ENCODE measurements around the gene SBF1.

The SBF1 gene

GRCh38 chr22:50396751-50397370, 78.0 kb downstream of the SBF1 start:
- Histone ChIP-seq H3K4me3 (ENCODE audit: insufficient read length, low read depth) (no peak overlapping the region), H3K9ac (ENCODE audit: insufficient read length, low read depth) (no peak overlapping the region), H3K27me3 (ENCODE audit: insufficient read depth, insufficient read length) (no peaks in the 10 kb centered on the region), H3K36me3 (ENCODE audit: insufficient read depth, insufficient read length, low read length) (peaks cover 41% of the 10 kb centered on the region), H3K9me3 (ENCODE audit: insufficient read depth, low read length) (no peaks in the 10 kb centered on the region), H3K4me1 (ENCODE audit: insufficient read depth, insufficient read length) (peaks cover 5% of the 10 kb centered on the region)
- no peak for DNase-seq (ENCODE audit: low read depth, low spot score)
- no peak for TF ChIP-seq ZNF274 (IDR thresholded peaks at IDR 0.05; ENCODE audit: low read depth, low read length)
- TF ChIP-seq YY1 (IDR thresholded peaks at IDR 0.05; ENCODE audit: insufficient read depth, insufficient read length), result no peak
- no peak for TF ChIP-seq SUZ12 (IDR thresholded peaks at IDR 0.05; ENCODE audit: extremely low read depth, insufficient read depth, insufficient read length)
